GM23338 (cell line): Measurements from ENCODE around the gene STON1. TPM values are rescaled to one million over a fixed set of nuclear protein-coding genes. Genes with fewer than 3 reads are reported as not detected.

ENCODE experiments used
- ATAC-seq: fragments of 200-7000 bp; cut with Tn5 transposase; 3 replicates; pipeline ENCODE4 v1.9.1; 2020
- DNase-seq: peaks from one replicate; pipeline ENCODE4 v3.0.0-alpha.2; 2015; ENCODE audit warnings: low spot score
- H2AFZ ChIP-seq: fragments of 200-600 bp; sonication (generic); 2 replicates; pipeline ENCODE4 v1.8.0; 2016; ENCODE audit warnings: antibody characterized with exemption, mild to moderate bottlenecking, moderate library complexity
- H3F3A ChIP-seq: fragments of 200-600 bp; sonication (generic); replicated peaks from 2 replicates; pipeline ENCODE4 v1.8.0; 2017; ENCODE audit warnings: antibody characterized with exemption, mixed run types, low read depth
- H3K27ac ChIP-seq: fragments of 200-600 bp; sonication (generic); 2 replicates; pipeline ENCODE4 v1.6.1; 2016; ENCODE audit warnings: low read depth
- H3K27me3 ChIP-seq: fragments of 200-600 bp; sonication (generic); 2 replicates; pipeline ENCODE4 v1.8.0; 2016; ENCODE audit warnings: mild to moderate bottlenecking, mixed run types, moderate library complexity; ENCODE audit not compliant: insufficient read depth
- H3K36me3 ChIP-seq: fragments of 200-600 bp; sonication (generic); 2 replicates; pipeline ENCODE4 v1.8.0; 2016; ENCODE audit warnings: mild to moderate bottlenecking; ENCODE audit not compliant: insufficient read depth
- H3K4me1 ChIP-seq: fragments of 200-600 bp; sonication (generic); 2 replicates; pipeline ENCODE4 v1.8.0; 2016; ENCODE audit warnings: mild to moderate bottlenecking, moderate library complexity; ENCODE audit not compliant: insufficient read depth
- H3K4me2 ChIP-seq: fragments of 200-600 bp; sonication (generic); 2 replicates; pipeline ENCODE4 v1.7.1; 2017; ENCODE audit warnings: mixed run types
- H3K4me3 ChIP-seq: fragments of 200-600 bp; sonication (generic); 2 replicates; pipeline ENCODE4 v1.6.1; 2016; ENCODE audit warnings: mixed run types
- H3K79me2 ChIP-seq: fragments of 200-600 bp; sonication (generic); replicated peaks from 2 replicates; pipeline ENCODE4 v1.8.0; 2017; ENCODE audit warnings: mild to moderate bottlenecking; ENCODE audit not compliant: insufficient read depth
- H3K9me2 ChIP-seq: fragments of 200-600 bp; sonication (generic); 2 replicates; pipeline ENCODE4 v1.8.0; 2017; ENCODE audit not compliant: insufficient read depth
- H4K20me1 ChIP-seq: fragments of 200-600 bp; sonication (generic); replicated peaks from 2 replicates; pipeline ENCODE4 v1.8.0; 2017; ENCODE audit warnings: mild to moderate bottlenecking; ENCODE audit not compliant: insufficient read depth
- H3K27ac Mint-ChIP-seq: 2 replicates; pipeline ENCODE4 v1.8.0; 2020; ENCODE audit warnings: inconsistent platforms, mild to moderate bottlenecking, moderate library complexity, mixed read lengths
- H3K27me3 Mint-ChIP-seq: 3 replicates; pipeline ENCODE4 v1.8.0; 2022; ENCODE audit warnings: low read depth, mild to moderate bottlenecking, moderate library complexity, mixed read lengths, inconsistent platforms; ENCODE audit not compliant: insufficient read depth, poor library complexity
- H3K36me3 Mint-ChIP-seq: 3 replicates; pipeline ENCODE4 v1.8.0; 2021; ENCODE audit warnings: low read depth, mild to moderate bottlenecking, inconsistent platforms, moderate library complexity, mixed read lengths
- H3K4me1 Mint-ChIP-seq: 3 replicates; pipeline ENCODE4 v1.8.0; 2020; ENCODE audit warnings: mild to moderate bottlenecking, inconsistent platforms, mixed read lengths
- H3K4me3 Mint-ChIP-seq: 3 replicates; pipeline ENCODE4 v1.8.0; 2021; ENCODE audit warnings: moderate library complexity, mild to moderate bottlenecking, inconsistent platforms, mixed read lengths
- H3K9me3 Mint-ChIP-seq: 3 replicates; pipeline ENCODE4 v1.8.0; 2020; ENCODE audit warnings: moderate library complexity, mild to moderate bottlenecking, inconsistent platforms, mixed read lengths
- CREB1 ChIP-seq: fragments of 250-450 bp; sonication (Bioruptor Pico); IDR thresholded peaks from 2 replicates; pipeline ENCODE4 v1.5.0; 2020; ENCODE audit warnings: low read depth, mild to moderate bottlenecking, moderate library complexity
- ETS1 ChIP-seq: IDR thresholded peaks from 2 replicates; pipeline ENCODE4 v1.6.1; 2016; ENCODE audit warnings: antibody characterized with exemption
- EZH2 ChIP-seq: fragments of 200-600 bp; sonication (generic); IDR thresholded peaks from one replicate; pipeline ENCODE4 v1.8.0; 2017; ENCODE audit warnings: antibody characterized with exemption, mild to moderate bottlenecking, low read depth; ENCODE audit not compliant: unreplicated experiment
- EZH2phosphoT487 ChIP-seq: fragments of 200-600 bp; sonication (generic); IDR thresholded peaks from one replicate; pipeline ENCODE4 v1.8.1; 2018; ENCODE audit warnings: antibody characterized with exemption; ENCODE audit not compliant: unreplicated experiment
- JUNB ChIP-seq: IDR thresholded peaks from one replicate; pipeline ENCODE4 v1.6.1; 2016; ENCODE audit warnings: antibody characterized with exemption; ENCODE audit not compliant: unreplicated experiment
- POLR2AphosphoS5 ChIP-seq: IDR thresholded peaks from 2 replicates; pipeline ENCODE4 v1.6.1; 2016; ENCODE audit warnings: antibody characterized with exemption, low read depth
- STAT1 ChIP-seq: IDR thresholded peaks from one replicate; pipeline ENCODE4 v1.6.1; 2016; ENCODE audit warnings: antibody characterized with exemption; ENCODE audit not compliant: unreplicated experiment
- ZNF114 ChIP-seq: fragments of 250-450 bp; sonication (Bioruptor Pico); IDR thresholded peaks from 2 replicates; pipeline ENCODE4 v1.5.0; 2020; ENCODE audit warnings: mild to moderate bottlenecking, moderate library complexity
- ZNF331 ChIP-seq: fragments of 250-450 bp; sonication (Bioruptor Pico); IDR thresholded peaks from 2 replicates; pipeline ENCODE4 v1.5.0; 2020; ENCODE audit warnings: low read depth, mild to moderate bottlenecking, moderate library complexity
- polyA plus RNA-seq: library from polyadenylated mRNA; unstranded; fragments of >200 nt; fragmentation: Nextera tagmentation; extraction: Ambion mirVana; gene quantifications from 2 replicates; pipeline ENCODE4 v1.2.1, GENCODE V29; 2016
- total RNA-seq: library from RNA; depleted of rRNA; stranded (reverse); fragments of >200 nt; shearing (Covaris generic); gene quantifications from 2 replicates; pipeline ENCODE4 v1.2.3, GENCODE V29; 2014
- TF ChIP-seq, protein P1 (sequence below): IDR thresholded peaks from one replicate; pipeline ENCODE4 v1.6.1; 2018; ENCODE audit warnings: antibody characterized with exemption; ENCODE audit not compliant: unreplicated experiment

Gene STON1
- total and polyA plus RNA-seq, 2 experiments from 2014 or later = 5.4 to 14.4 TPM

GRCh38 chr2:48589170-48589767, 59.3 kb downstream of the STON1 start (continued):
- TF ChIP-seq ZNF331 (CRISPR knock-in tag) = no peak
- TF ChIP-seq, protein P1, sequence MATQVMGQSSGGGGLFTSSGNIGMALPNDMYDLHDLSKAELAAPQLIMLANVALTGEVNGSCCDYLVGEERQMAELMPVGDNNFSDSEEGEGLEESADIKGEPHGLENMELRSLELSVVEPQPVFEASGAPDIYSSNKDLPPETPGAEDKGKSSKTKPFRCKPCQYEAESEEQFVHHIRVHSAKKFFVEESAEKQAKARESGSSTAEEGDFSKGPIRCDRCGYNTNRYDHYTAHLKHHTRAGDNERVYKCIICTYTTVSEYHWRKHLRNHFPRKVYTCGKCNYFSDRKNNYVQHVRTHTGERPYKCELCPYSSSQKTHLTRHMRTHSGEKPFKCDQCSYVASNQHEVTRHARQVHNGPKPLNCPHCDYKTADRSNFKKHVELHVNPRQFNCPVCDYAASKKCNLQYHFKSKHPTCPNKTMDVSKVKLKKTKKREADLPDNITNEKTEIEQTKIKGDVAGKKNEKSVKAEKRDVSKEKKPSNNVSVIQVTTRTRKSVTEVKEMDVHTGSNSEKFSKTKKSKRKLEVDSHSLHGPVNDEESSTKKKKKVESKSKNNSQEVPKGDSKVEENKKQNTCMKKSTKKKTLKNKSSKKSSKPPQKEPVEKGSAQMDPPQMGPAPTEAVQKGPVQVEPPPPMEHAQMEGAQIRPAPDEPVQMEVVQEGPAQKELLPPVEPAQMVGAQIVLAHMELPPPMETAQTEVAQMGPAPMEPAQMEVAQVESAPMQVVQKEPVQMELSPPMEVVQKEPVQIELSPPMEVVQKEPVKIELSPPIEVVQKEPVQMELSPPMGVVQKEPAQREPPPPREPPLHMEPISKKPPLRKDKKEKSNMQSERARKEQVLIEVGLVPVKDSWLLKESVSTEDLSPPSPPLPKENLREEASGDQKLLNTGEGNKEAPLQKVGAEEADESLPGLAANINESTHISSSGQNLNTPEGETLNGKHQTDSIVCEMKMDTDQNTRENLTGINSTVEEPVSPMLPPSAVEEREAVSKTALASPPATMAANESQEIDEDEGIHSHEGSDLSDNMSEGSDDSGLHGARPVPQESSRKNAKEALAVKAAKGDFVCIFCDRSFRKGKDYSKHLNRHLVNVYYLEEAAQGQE = no peak

- Histone ChIP-seq H3K4me1 (peaks cover 7% of the 10 kb centered on the region; the same call in 1 of the 2 replicates), H3K79me2 (no peaks in the 10 kb centered on the region), H4K20me1 (no peaks in the 10 kb centered on the region), H3K27ac (no peak overlapping the region), H2AFZ (no peak overlapping the region), H3K4me3 (no peak overlapping the region), H3K9me2 (no peaks in the 10 kb centered on the region), H3K36me3 (no peaks in the 10 kb centered on the region), H3F3A (no peaks in the 10 kb centered on the region), H3K27me3 (no peaks in the 10 kb centered on the region), H3K4me2 (no peak overlapping the region)
- peaks cover 16% of the 10 kb centered on the region for H3K4me1 Mint-ChIP-seq
- H3K36me3 Mint-ChIP-seq = no peaks in the 10 kb centered on the region
- H3K9me3 Mint-ChIP-seq = no peaks in the 10 kb centered on the region
- DNase-seq = no peak
- no peak for TF ChIP-seq POLR2AphosphoS5
- TF ChIP-seq ETS1 = no peak
- no peak for TF ChIP-seq ZNF331 (CRISPR knock-in tag)
- TF ChIP-seq EZH2 = no peak
- TF ChIP-seq ZNF114 (CRISPR knock-in tag) = no peak
- no peak for TF ChIP-seq JUNB
- TF ChIP-seq STAT1 = no peak
- TF ChIP-seq, protein P1 = no peak
- TF ChIP-seq CREB1 = no peak
- no peak for TF ChIP-seq EZH2phosphoT487
- H3K4me3 Mint-ChIP-seq = no peak overlapping the region
- H3K27me3 Mint-ChIP-seq = no peaks in the 10 kb centered on the region
- no peak for ATAC-seq
- no peak overlapping the region for H3K27ac Mint-ChIP-seq
These were observed 60.1 kb downstream of the STON1 start for GRCh38 chr2:48590017-48590416.
